Neural progenitor cell (in vitro differentiated cells): ENCODE data around the gene GABARAP. TPM values are rescaled to one million over a fixed set of nuclear protein-coding genes. Genes with fewer than 3 reads are reported as not detected.

Experiments
- DNase-seq: peaks from one replicate; pipeline ENCODE4 v3.0.0-alpha.2; 2016; ENCODE audit warnings: low spot score
- H2AFZ ChIP-seq: fragments of 200-600 bp; sonication (generic); replicated peaks from 2 replicates; pipeline ENCODE4 v1.6.1; 2016; ENCODE audit warnings: antibody characterized with exemption
- H3F3A ChIP-seq: fragments of 200-600 bp; sonication (generic); 2 replicates; pipeline ENCODE4 v1.6.1; 2016; ENCODE audit warnings: antibody characterized with exemption, low read depth
- H3K27ac ChIP-seq: fragments of 200-600 bp; sonication (generic); 2 replicates; pipeline ENCODE4 v1.5.1; 2016; ENCODE audit warnings: mild to moderate bottlenecking
- H3K27me3 ChIP-seq: fragments of 200-600 bp; sonication (generic); 2 replicates; pipeline ENCODE4 v1.6.1; 2016; ENCODE audit warnings: mild to moderate bottlenecking, moderate library complexity
- H3K36me3 ChIP-seq: fragments of 200-600 bp; sonication (generic); 2 replicates; pipeline ENCODE4 v1.5.1; 2016
- H3K4me1 ChIP-seq: fragments of 200-600 bp; sonication (generic); 2 replicates; pipeline ENCODE4 v1.6.1; 2016; ENCODE audit warnings: mixed run types
- H3K4me2 ChIP-seq: fragments of 200-600 bp; sonication (generic); 2 replicates; pipeline ENCODE4 v1.6.1; 2016
- H3K4me3 ChIP-seq: fragments of 200-600 bp; sonication (generic); 2 replicates; pipeline ENCODE4 v1.5.1; 2016
- H3K79me2 ChIP-seq: fragments of 200-600 bp; sonication (generic); 2 replicates; pipeline ENCODE4 v1.6.1; 2016; ENCODE audit warnings: low read depth
- H3K9ac ChIP-seq: fragments of 200-600 bp; sonication (generic); 2 replicates; pipeline ENCODE4 v1.6.1; 2016
- H3K9me3 ChIP-seq: fragments of 200-600 bp; sonication (generic); 2 replicates; pipeline ENCODE4 v1.5.1; 2016; ENCODE audit warnings: low read depth
- H4K20me1 ChIP-seq: fragments of 200-600 bp; sonication (generic); 2 replicates; pipeline ENCODE4 v1.6.1; 2016; ENCODE audit warnings: low read depth
- H3K27ac Mint-ChIP-seq: 3 replicates; pipeline ENCODE4 v1.8.0; 2021; ENCODE audit warnings: mixed read lengths
- H3K27me3 Mint-ChIP-seq: 2 replicates; pipeline ENCODE4 v1.8.0; 2022; ENCODE audit warnings: low read depth, mild to moderate bottlenecking, inconsistent platforms, moderate library complexity, mixed read lengths; ENCODE audit not compliant: insufficient read depth
- H3K36me3 Mint-ChIP-seq: 3 replicates; pipeline ENCODE4 v1.8.0; 2021; ENCODE audit warnings: mixed read lengths
- H3K4me1 Mint-ChIP-seq: 3 replicates; pipeline ENCODE4 v1.8.0; 2021; ENCODE audit warnings: mixed read lengths
- H3K4me3 Mint-ChIP-seq: 3 replicates; pipeline ENCODE4 v1.8.0; 2021; ENCODE audit warnings: mild to moderate bottlenecking, moderate library complexity, mixed read lengths
- H3K9me3 Mint-ChIP-seq: 3 replicates; pipeline ENCODE4 v1.8.0; 2020; ENCODE audit warnings: mixed read lengths
- CTCF ChIP-seq: fragments of 200-600 bp; sonication (generic); IDR thresholded peaks from 2 replicates; pipeline ENCODE4 v1.5.1; 2017; ENCODE audit warnings: antibody characterized with exemption, mild to moderate bottlenecking
- EZH2 ChIP-seq: fragments of 200-600 bp; sonication (generic); IDR thresholded peaks from 2 replicates; pipeline ENCODE4 v1.6.1; 2017; ENCODE audit warnings: antibody characterized with exemption, mild to moderate bottlenecking, moderate library complexity
- EZH2phosphoT487 ChIP-seq: fragments of 200-600 bp; sonication (generic); IDR thresholded peaks from 2 replicates; pipeline ENCODE4 v1.6.1; 2017; ENCODE audit warnings: antibody characterized with exemption
- total RNA-seq: library from RNA; depleted of rRNA; stranded (reverse); fragments of >200 nt; gene quantifications from 2 replicates; pipeline ENCODE4 v1.2.3, GENCODE V29; 2015; ENCODE audit warnings: low replicate concordance

GABARAP gene
- total RNA-seq, 1 donor from 2014 or later = 225 TPM

- Mint-ChIP-seq H3K36me3 (peaks cover 44% of the 10 kb centered on the region), H3K4me1 (peaks cover 30% of the 10 kb centered on the region), H3K4me3 (peak overlapping the region; percentile 100), H3K27me3 (peaks cover 9% of the 10 kb centered on the region), H3K9me3 (no peaks in the 10 kb centered on the region), H3K27ac (no peak overlapping the region)
- Histone ChIP-seq H4K20me1 (peaks cover 70% of the 10 kb centered on the region), H2AFZ (no peak overlapping the region), H3K4me3 (peak overlapping the region; percentile 84), H3K9me3 (no peaks in the 10 kb centered on the region), H3K4me1 (peaks cover 13% of the 10 kb centered on the region), H3F3A (peaks cover 40% of the 10 kb centered on the region), H3K79me2 (peaks cover 69% of the 10 kb centered on the region), H3K27me3 (no peaks in the 10 kb centered on the region), H3K36me3 (no peaks in the 10 kb centered on the region), H3K9ac (no peak overlapping the region), H3K4me2 (peak overlapping the region; percentile 99), H3K27ac (no peak overlapping the region)
- TF ChIP-seq CTCF (no peak), EZH2 (no peak), EZH2phosphoT487 (no peak)
- no peak for DNase-seq
Measured at GRCh38 chr17:7232114-7232513, 10.1 kb downstream of the GABARAP start.

- peaks cover 31% of the 10 kb centered on the region for H3K36me3 Mint-ChIP-seq
- peaks cover 16% of the 10 kb centered on the region for H3K4me1 Mint-ChIP-seq
- no peak for TF ChIP-seq EZH2phosphoT487
- TF ChIP-seq EZH2 = no peak
- TF ChIP-seq CTCF = no peak
- H3K9ac ChIP-seq = no peak overlapping the region
- H3K4me1 ChIP-seq = peaks cover 13% of the 10 kb centered on the region
- no peak overlapping the region for H3K4me3 ChIP-seq
- H3K79me2 ChIP-seq = peaks cover 47% of the 10 kb centered on the region
- H3F3A ChIP-seq = peaks cover 13% of the 10 kb centered on the region
- no peak overlapping the region for H3K27ac Mint-ChIP-seq
- H3K36me3 ChIP-seq = no peaks in the 10 kb centered on the region
- no peak overlapping the region for H3K27ac ChIP-seq
- H3K4me2 ChIP-seq = no peak overlapping the region
- H3K4me3 Mint-ChIP-seq = no peak overlapping the region
- no peaks in the 10 kb centered on the region for H3K27me3 ChIP-seq
- H4K20me1 ChIP-seq = peaks cover 65% of the 10 kb centered on the region
- peaks cover 8% of the 10 kb centered on the region for H3K27me3 Mint-ChIP-seq
- no peak for DNase-seq
- no peaks in the 10 kb centered on the region for H3K9me3 ChIP-seq
- H2AFZ ChIP-seq = no peak overlapping the region
- no peaks in the 10 kb centered on the region for H3K9me3 Mint-ChIP-seq
Measured at GRCh38 chr17:7229504-7229903, 12.7 kb downstream of the GABARAP start.

GRCh38 chr17:7228920-7229319, 13.3 kb downstream of the GABARAP start:
- peaks cover 33% of the 10 kb centered on the region for H3K36me3 Mint-ChIP-seq
- Histone ChIP-seq H3K4me1 (peaks cover 13% of the 10 kb centered on the region), H3F3A (peaks cover 9% of the 10 kb centered on the region), H2AFZ (no peak overlapping the region), H3K9ac (no peak overlapping the region), H3K4me2 (no peak overlapping the region), H4K20me1 (peaks cover 65% of the 10 kb centered on the region), H3K36me3 (no peaks in the 10 kb centered on the region), H3K9me3 (no peaks in the 10 kb centered on the region), H3K27me3 (no peaks in the 10 kb centered on the region), H3K27ac (no peak overlapping the region), H3K4me3 (no peak overlapping the region), H3K79me2 (peaks cover 44% of the 10 kb centered on the region)
- H3K4me3 Mint-ChIP-seq = no peak overlapping the region
- H3K27ac Mint-ChIP-seq = no peak overlapping the region
- TF ChIP-seq EZH2phosphoT487 = no peak
- no peak for TF ChIP-seq EZH2
- TF ChIP-seq CTCF = no peak
- no peak for DNase-seq
- H3K9me3 Mint-ChIP-seq = no peaks in the 10 kb centered on the region
- peaks cover 16% of the 10 kb centered on the region for H3K4me1 Mint-ChIP-seq
- peaks cover 9% of the 10 kb centered on the region for H3K27me3 Mint-ChIP-seq
